UCSD-AML1 (cell line): ENCODE results near the gene SNRNP40.

Experiments used
- DNase-seq: peaks from one replicate; lab custom pipeline; 2025; ENCODE audit not compliant: unreplicated experiment; lab: John Stamatoyannopoulos, UW

Gene SNRNP40

DNA sequence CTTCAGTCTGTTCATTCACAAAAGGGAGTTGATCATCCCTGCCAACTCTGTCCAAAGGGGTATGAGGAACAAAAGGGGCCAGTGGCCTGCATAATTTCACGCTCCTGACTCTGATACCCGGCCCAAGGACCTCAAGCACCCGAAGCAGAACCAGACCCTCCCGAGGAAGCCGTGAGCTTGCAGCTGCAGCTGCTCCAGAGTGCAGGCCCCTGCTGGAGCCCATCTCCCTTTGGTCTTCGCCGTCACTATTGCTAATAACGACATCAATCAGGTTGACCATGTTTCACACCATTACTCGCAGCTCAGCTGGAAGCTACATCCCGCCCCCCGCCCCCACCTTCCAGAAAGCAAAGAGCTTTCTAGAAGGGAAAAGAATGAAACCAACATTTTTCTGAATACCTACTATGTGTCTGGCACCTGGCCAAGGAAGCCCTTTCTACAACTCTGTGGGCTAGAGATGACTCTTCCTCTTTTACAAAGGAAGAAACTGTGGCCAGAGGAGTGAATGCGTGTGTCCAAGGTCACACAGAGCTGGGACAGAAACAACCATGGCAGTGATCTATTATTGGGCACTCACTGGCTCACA is 62.4 kb downstream of the SNRNP40 start:
- DNase-seq, result no peak

DNA sequence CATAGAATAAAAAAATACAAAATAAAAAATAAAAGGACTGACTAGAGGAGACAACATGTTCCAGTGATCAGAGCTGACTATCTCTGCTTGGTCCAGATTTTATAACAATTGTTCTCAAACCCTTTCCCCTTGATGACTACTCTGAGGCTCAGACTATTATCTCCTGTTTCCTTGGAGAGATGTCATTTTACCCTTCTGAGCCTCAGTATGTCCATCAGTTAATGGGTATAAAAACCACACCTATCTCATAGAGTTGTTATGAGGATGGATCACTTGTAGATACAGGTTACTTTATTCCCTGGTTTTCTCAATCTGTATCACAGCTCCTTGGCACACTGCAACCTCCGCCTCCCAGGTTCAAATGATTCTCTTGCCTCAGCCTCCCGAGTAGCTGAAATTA is 63.9 kb downstream of the SNRNP40 start:
- DNase-seq, result no peak

DNA sequence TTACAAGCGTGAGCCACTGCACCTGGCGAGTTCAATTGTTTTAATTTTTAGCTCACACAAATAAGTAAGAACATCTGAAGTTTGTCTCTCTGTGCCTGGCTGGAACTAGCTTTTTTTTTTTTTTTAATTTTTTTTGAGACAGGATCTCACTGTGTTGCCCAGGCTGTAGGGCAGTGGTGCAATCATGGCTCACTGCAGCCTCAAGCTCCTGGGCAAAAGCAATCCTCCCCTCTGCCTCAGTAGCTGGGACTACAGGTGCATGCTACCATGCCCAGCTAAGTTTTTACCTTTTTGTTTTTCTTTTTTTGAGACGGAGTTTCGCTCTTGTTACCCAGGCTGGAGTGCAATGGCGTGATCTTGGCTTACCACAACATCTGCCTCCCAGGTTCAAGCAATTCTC is 64.8 kb downstream of the SNRNP40 start:
- DNase-seq, result no peak

DNA sequence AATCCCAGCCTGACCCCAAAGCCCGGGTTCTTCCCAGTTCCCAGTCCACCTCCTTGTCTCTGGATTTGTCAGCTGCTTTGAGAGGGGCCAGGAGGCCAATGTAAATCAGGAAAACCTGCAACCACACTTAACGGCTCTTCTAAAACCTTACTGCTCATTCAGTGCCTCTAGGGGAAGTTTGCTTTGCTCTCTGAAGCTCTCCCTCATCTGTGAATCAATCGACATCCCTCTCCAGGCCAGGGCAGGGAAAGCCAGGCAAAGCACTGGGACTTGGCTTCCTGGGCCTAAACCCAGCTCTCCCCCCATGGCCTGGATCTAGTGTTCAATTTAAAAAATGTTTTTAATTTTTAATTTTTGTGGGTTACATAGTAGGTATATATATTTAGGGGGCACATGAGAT is 66.2 kb downstream of the SNRNP40 start:
- no peak for DNase-seq

DNA sequence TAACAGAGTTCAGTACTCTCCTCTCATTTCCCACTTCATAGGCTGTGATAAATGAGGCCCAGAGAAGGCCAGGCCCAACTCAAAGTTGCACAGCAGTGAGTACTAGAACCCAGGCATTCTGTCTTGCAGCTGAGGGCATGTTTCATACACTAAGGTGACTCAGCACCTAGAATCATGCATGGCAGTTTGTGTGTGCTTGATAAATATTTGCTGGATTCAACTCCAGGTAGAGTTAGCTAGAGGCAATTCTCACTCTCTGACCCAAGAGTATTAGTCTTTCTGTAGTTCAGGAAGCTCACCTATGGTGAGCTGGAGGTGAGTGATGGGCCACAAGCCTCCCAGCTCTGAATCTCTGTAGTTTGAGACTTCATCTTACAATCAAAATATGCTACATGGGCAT is 67.6 kb downstream of the SNRNP40 start:
- no peak for DNase-seq

DNA sequence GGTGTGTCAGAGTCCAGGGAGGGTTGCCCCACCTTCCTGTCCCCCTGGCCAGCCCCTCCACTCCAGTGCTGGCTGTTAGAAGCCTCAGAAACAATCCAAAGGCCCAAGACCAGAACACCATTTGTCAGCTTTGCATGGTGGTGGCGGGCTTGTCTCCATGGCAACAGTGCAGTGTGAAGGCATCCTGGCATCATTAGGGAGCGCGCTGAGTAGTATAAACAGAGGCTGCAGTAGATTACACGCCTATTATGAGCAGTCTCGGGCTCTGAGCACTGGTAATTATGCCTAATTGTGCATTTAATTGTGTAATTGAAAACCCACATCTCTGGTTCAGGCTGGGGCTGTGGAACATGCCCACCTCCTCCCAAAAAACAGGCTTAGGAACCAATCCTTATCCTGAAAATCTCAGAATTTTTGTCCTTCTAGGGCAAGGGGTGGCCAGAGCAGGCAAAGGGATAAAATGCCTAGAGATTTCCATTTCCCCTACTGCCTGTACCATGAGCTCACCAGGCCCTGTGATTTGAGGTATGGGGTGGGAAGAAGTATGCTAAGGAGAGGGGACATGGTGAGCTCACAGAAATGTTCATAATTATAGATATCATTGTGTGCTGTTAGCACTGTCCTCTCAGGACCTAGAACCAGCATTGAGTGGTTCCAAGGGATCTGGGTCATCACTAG is 68.6 kb downstream of the SNRNP40 start:
- no peak for DNase-seq

DNA sequence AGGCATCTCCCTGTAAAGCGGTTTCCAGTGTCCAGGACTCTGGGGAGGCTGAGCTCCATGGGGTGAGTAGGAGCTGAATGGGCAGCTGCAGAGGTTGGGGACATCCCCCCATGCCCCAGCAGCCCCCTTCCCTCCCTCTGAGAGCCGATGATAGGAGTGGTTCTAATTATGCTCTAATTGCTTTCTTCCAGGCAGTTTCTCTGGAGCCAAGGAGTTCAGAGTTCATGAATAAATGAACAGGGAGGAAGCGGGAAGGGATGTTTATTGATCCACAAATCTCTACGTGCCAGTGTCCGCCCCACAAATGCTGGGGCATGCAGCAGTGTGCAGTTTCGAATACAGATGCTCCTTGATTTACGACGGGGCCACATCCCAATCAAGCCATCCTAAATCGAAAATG is 72.5 kb downstream of the SNRNP40 start:
- no peak for DNase-seq

DNA sequence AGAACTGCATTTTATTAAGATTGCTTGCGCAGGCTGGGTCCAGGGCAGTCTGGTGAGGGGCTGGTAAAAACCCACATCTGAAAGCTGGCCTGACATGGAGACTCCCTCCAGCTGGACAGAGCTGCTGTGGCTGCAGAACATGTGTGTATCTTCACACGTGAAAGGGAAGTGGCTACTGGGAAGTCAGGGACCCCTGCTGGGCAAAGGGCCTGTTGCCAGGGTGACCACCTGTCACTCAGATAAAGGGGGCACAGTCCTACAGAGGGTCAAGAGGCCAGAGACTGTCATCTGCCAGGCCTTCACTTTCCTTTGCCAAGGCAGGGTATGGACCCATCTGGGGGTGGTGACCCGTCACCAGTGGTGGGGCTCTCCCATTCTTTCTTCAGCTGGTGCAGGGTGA is 74.4 kb downstream of the SNRNP40 start:
- DNase-seq, result no peak

DNA sequence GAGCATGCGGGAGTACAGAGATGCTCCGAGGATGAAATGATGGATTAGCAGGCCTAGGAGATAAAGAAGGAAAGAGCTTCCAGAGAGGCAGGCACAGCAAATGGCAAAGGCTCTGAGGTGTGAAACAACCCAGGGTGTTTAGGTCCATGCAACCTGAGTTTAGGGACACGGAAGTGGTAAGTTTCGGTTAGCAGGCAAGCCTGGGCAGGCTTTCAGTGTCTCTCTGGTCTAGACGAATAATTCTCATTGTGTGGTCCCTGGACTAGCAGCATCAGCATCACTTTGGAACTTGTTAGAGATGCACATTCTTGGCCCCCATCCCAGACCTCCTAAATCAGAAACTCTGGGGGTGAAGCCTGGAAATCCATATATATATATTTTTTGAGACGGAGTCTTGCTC is 75.5 kb downstream of the SNRNP40 start:
- DNase-seq, result no peak

DNA sequence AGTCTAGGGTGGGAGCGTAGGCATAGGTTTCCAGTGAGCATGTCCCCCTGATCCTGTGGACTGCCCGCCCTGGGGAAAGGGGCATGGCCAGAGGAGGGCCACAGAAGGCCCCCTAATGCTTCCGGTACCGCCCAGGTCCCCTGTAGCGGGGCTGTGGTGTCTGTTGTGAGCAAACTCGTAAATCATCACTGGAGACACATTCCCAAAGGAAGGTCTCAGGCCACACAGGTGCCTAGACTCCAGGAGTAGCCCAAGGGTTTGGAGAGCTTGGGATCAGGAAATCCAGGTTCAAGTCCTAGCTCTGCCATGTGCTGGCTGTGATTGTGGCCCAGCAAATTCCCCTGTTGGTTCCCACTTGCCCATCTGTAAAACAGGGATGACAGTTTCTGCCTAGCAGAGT is 77.1 kb downstream of the SNRNP40 start:
- DNase-seq, result no peak

DNA sequence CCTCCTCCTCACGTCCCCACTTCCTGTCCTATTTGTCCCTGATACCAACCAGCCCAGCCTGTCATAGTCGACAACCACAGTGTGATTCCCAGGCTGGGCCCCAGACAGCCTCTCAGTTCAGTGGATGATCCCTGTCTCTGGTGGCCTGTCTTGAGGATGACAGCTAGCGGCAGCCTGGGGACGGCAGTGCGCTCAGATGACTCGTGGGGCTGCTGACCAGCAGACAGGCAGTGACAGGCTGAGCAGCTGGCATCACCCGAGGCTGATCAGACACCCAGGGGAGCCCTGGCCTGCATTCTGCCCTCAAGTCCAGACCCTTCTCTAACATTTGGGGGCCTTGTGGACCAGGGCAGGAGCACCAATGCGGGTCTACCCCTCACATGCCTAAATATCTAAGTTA is 77.9 kb downstream of the SNRNP40 start:
- DNase-seq, result no peak

DNA sequence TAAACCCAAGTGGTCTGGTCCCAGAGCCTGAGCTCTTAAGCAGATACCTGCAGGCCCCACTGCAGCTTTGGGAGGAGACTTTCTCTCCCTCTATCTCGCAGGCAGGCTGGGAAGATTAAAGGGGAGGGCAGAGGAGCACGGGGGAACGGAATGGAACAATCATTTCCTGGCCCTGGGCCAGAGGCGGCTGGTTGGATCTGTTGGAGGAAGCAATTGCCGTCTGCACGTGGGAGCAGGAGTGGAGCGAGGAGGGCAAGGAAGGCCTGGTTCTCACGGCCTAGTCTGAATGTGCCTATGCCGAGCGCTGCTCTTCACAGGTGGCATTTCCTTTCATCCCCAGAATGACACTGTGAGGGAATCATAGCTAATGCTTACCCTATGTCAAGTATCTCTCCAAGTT is 80.6 kb downstream of the SNRNP40 start:
- no peak for DNase-seq

DNA sequence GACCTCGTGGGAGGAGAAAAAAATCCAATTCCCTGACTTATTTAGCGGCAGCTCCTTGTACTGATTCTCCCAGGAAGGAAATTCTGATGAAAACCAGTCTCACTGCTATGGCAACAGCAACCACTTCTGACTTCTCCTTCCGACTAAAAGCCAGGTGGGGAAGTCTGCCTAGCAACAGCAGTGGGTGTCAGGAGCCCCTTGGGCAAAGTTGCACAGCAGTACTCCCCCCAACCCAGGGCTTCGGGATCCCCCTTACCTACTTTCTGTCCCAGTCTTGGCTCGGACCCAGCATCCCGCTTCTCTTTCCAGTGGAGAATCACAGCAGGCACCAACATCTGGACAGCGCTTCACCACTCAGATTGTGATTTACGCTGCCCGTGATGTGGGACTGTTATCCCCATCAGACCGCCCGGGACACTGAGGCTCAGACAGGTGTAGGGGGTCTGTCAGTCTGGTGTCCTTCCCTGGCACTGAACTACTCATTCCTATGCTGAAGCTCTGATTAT is 81.5 kb downstream of the SNRNP40 start:
- DNase-seq, result no peak

DNA sequence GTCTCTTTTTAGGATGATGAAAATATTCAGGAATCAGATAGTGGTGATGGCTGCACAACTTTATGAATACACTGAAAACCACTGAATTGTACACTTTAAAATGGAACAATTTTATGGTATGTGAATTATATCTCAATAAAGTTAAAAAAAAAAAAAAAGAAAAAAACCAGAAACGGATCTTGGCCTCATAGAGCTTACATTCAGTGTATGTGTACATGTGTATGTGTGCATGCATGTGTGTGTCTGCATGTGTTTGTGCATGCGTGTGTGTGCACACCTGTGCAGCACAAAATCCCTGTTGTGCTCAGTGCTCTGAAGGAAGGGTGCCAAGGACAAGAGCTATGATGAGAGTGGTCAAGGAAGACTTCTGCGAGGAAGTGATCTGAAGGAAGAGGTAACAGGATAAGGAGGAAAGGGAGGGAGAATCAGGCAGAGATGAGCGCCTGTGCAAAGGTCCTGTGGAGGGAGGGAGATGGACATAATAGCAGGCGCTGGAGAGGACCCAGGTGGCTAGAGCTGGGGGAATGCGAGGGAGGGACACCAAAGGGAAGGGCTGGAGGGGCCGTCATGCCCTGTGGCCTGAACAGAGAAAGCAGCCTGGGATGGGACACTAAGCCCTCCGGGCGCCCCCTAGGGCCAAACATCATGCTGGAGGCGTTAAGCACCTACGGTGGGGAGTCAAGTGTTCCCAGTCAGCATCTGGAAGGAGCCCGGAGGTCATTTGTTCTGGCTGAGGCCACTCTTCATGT is 82.1 kb downstream of the SNRNP40 start:
- no peak for DNase-seq
